Skeletal muscle tissue (tissue), 4 donors: Measurements from ENCODE around the gene NDUFS3. TPM values are rescaled to one million over a fixed set of nuclear protein-coding genes. Genes with fewer than 3 reads are reported as not detected.
"Not testable (repeated sequence)": the region's sequence is repeated elsewhere in the genome, so short reads cannot be mapped to it uniquely, and the experiment has no call there.

Source experiments
- H3K27ac ChIP-seq: one replicate; pipeline ENCODE4 v1.7.0; 2013; ENCODE audit warnings: mild to moderate bottlenecking, low read depth, low read length, inconsistent platforms
- H3K27me3 ChIP-seq, 3 donors: one replicate each; pipeline ENCODE4 v1.7.0; 2013; ENCODE audit warnings: low read length in 3 of 3; ENCODE audit not compliant: control insufficient read depth in 3 of 3, insufficient read depth in 3 of 3
- H3K36me3 ChIP-seq, 3 donors: one replicate each; pipeline ENCODE4 v1.7.0; 2013; ENCODE audit warnings: low read length in 3 of 3; ENCODE audit not compliant: control insufficient read depth in 3 of 3, insufficient read depth in 3 of 3
- H3K4me1 ChIP-seq, 3 donors: one replicate each; pipeline ENCODE4 v1.7.0; 2013; ENCODE audit warnings: low read length in 3 of 3, mild to moderate bottlenecking in 3 of 3; ENCODE audit not compliant: control insufficient read depth in 3 of 3, insufficient read depth in 3 of 3
- H3K4me3 ChIP-seq, 3 donors: one replicate each; pipeline ENCODE4 v1.7.0; 2013; ENCODE audit warnings: low read length in 3 of 3
- H3K9ac ChIP-seq, 3 donors: one replicate each; pipeline ENCODE4 v1.7.0; 2013; ENCODE audit warnings: low read length in 3 of 3, mild to moderate bottlenecking in 3 of 3, moderate library complexity in 2 of 3, low read depth in 1 of 3
- H3K9me3 ChIP-seq, 3 donors: one replicate each; pipeline ENCODE4 v1.7.0; 2013; ENCODE audit warnings: low read length in 3 of 3; ENCODE audit not compliant: control insufficient read depth in 3 of 3
- total RNA-seq: library from RNA; depleted of rRNA; stranded (reverse); fragments of >200 nt; gene quantifications from one replicate; pipeline ENCODE4 v1.2.3, GENCODE V29; 2014
- donor health status: Osteomylitis.

NDUFS3 gene
- 95.5 TPM for total RNA-seq

GRCh38 chr11:47578524-47579494 lies at the start of gene NDUFS3, which contains the start of gene KBTBD4:
Gene NDUFS3, plus strand, starts transcription at chr11:47579074. Its CDS starts 18 bp downstream, at chr11:47579092.
Gene KBTBD4, minus strand, starts transcription at chr11:47578970. Its CDS starts 19 bp downstream, at chr11:47578951.
- H3K27me3 ChIP-seq = no peaks in the 10 kb centered on the region
- H3K36me3 ChIP-seq = peaks cover 54 to 59% (median 58%) of the 10 kb centered on the region in 3 donors
- no peaks in the 10 kb centered on the region for H3K9me3 ChIP-seq
- peak within 1 kb of the TSS; percentile 82 to 97 (median 97) for H3K4me3 ChIP-seq
- peak within 1 kb of the TSS; percentile 85 to 99 (median 89) for H3K9ac ChIP-seq
- H3K27ac ChIP-seq = peak within 1 kb of the TSS; percentile 84
- H3K4me1 ChIP-seq = peaks cover 27 to 39% (median 28%) of the 10 kb centered on the region in 3 donors

DNA sequence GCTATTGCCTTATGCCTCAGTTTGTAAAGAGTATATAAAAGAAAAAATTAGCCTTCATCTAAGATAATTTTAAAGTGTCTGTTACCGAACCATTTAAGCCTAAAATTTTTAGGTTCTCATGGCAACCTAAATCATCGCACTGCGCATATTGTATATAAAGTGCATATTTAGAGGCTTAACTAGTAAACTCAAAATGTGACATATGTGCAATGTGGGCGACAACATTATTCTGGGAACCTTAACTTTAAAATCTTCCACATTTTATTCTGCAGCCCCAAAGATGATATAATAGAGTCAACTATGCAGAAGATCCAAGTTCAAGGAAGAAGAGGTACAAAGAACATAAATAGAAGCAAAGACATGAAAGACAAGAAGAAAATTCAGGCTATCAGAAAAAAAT lies 48.9 kb upstream of the NDUFS3 start:
- H3K9ac ChIP-seq = no peak overlapping the region
- no peaks in the 10 kb centered on the region for H3K27me3 ChIP-seq
- H3K36me3 ChIP-seq = no peaks in the 10 kb centered on the region
- peaks cover 16 to 28% (median 25%) of the 10 kb centered on the region in 3 donors for H3K4me1 ChIP-seq
- no peak overlapping the region for H3K27ac ChIP-seq
- H3K9me3 ChIP-seq = no peaks in the 10 kb centered on the region
- no peak overlapping the region for H3K4me3 ChIP-seq

DNA sequence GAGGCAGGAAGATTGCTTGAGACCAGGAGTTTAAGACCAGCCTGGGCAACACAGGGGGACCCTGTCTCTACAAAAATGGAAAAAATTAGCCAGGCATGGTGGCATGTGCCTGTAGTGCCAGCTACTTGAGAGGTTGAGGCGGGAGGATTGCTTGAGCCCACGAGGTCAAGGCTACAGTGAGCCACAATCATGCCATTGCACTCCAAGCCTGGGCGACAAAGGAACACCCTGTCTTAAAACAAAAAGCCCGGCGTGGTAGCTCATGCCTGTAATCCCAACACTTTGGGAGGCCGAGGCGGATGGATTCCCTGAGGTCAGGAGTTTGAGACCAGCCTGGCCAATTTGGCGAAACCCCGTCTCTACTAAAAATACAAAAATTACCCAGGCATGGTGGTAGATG lies 48.2 kb upstream of the NDUFS3 start:
- H3K9ac ChIP-seq, H3K4me3 ChIP-seq, H3K27ac ChIP-seq, H3K9me3 ChIP-seq, H3K36me3 ChIP-seq, H3K27me3 ChIP-seq: not testable (repeated sequence)
- H3K4me1 ChIP-seq = peaks cover 10 to 21% (median 19%) of the 10 kb centered on the region in 3 donors

GRCh38 chr11:47531666-47532065 lies 47.2 kb upstream of the NDUFS3 start:
- H3K4me1 ChIP-seq = peaks cover 7 to 23% (median 17%) of the 10 kb centered on the region in 3 donors
- H3K9me3 ChIP-seq = no peaks in the 10 kb centered on the region
- no peak overlapping the region for H3K27ac ChIP-seq
- no peak overlapping the region for H3K4me3 ChIP-seq
- no peaks in the 10 kb centered on the region for H3K36me3 ChIP-seq
- no peak overlapping the region for H3K9ac ChIP-seq
- no peaks in the 10 kb centered on the region for H3K27me3 ChIP-seq

- Histone ChIP-seq H3K4me3 (no peak overlapping the region), H3K36me3 (no peaks in the 10 kb centered on the region), H3K27ac (no peak overlapping the region), H3K9me3 (no peaks in the 10 kb centered on the region), H3K27me3 (no peaks in the 10 kb centered on the region), H3K9ac (peak overlapping the region in 1 of 3 donors; percentile 25), H3K4me1 (peaks cover 7 to 30% (median 15%) of the 10 kb centered on the region in 3 donors)
These were observed 46.2 kb upstream of the NDUFS3 start for GRCh38 chr11:47532597-47533213.

DNA sequence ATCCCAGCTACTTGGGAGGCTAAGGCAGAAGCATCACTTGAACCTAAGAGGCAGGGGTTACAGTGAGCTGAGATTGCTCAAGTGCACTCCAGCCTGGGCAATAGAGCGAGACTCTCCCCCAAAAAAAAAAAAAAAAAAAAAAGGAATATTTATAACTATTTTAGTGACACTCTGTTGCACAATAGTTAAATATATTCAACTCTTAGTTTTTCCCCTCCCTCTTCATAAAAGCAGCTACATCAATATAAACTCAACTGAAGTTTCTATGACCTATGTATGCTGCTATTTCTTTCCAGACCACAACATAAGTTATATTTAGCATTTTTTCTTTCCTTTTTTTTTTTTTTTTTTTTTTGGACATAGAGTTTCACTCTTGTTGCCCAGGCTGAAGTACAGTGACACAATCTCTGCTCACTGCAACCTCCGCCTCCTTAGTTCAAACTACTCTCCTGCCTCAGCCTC lies 45.2 kb upstream of the NDUFS3 start:
- no peaks in the 10 kb centered on the region for H3K9me3 ChIP-seq
- no peaks in the 10 kb centered on the region for H3K27me3 ChIP-seq
- peaks cover 7 to 30% (median 15%) of the 10 kb centered on the region in 3 donors for H3K4me1 ChIP-seq
- no peaks in the 10 kb centered on the region for H3K36me3 ChIP-seq
- H3K4me3 ChIP-seq = no peak overlapping the region
- H3K27ac ChIP-seq = no peak overlapping the region
- no peak overlapping the region for H3K9ac ChIP-seq

GRCh38 chr11:47534704-47535251 lies 44.1 kb upstream of the NDUFS3 start:
- H3K4me1 ChIP-seq = peaks cover 13 to 37% (median 22%) of the 10 kb centered on the region in 3 donors
- H3K27ac ChIP-seq = no peak overlapping the region
- no peak overlapping the region for H3K4me3 ChIP-seq

DNA sequence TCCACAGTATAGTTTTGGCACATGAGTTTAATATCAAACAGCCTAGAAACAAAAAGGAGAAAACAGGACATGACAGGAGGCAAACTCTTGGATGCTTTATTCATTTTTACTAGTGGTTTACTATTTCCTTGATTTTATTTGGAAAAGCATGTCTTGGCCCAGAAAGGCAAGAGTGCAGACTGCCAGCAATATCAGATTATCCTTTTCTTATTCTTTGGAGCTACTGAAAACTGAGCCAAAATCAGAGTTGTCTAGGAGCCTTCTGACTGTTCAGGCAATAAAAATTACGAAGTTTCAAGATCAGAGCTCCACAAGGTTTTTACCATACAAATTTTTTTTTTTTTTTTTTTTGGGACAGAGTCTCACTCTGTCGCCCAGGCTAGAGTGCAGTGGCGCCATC lies 42.0 kb upstream of the NDUFS3 start:
- no peak overlapping the region for H3K4me3 ChIP-seq
- H3K36me3 ChIP-seq = no peaks in the 10 kb centered on the region
- H3K27me3 ChIP-seq = no peaks in the 10 kb centered on the region
- H3K27ac ChIP-seq = no peak overlapping the region
- H3K9me3 ChIP-seq = no peaks in the 10 kb centered on the region
- peaks cover 27 to 40% (median 30%) of the 10 kb centered on the region in 3 donors for H3K4me1 ChIP-seq
- no peak overlapping the region for H3K9ac ChIP-seq

More at GRCh38 chr11:47534704-47535251, 44.1 kb upstream of the NDUFS3 start:
- Histone ChIP-seq H3K9me3 (no peaks in the 10 kb centered on the region), H3K36me3 (no peaks in the 10 kb centered on the region), H3K27me3 (no peaks in the 10 kb centered on the region), H3K9ac (no peak overlapping the region)

DNA sequence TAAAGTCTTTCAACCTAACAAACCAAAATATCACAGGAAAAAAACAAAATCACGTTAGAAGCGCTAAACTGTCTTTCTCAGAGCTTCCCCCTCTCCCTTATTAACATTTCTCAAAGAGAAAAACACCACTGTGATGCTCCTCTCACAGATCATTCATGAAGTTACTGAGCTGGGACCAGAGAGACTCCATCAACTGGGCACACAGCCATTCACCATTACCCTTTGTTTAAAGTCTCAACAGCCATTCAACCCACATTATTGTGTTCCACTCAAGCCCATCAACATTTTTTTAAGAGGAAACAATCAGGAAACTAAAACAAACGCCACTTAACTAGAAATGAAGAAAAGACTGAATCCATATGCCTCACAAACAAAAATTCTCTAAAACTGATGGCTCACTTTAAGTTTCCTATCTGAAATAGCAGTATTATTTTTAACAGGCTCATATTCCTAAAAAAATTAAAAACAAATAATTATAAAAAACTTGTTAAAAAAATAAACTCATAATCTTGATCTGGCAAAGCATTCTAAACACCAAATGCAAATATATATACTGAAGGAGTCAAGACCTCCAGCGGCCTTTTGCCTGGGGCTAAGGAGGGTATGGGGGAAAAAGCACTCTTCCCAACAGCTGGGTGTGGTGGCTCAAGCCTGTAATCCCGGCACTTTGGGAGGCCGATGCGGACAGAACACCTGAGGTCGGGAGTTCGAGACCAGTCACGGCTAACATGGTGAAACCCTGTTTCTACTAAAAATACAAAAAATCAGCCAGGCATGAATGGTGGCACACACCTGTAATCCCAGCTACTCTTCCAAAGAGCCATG lies 39.9 kb upstream of the NDUFS3 start:
- no peak overlapping the region for H3K9ac ChIP-seq
- no peak overlapping the region for H3K4me3 ChIP-seq
- no peaks in the 10 kb centered on the region for H3K36me3 ChIP-seq
- H3K27ac ChIP-seq = no peak overlapping the region
- peaks cover 26 to 31% (median 27%) of the 10 kb centered on the region in 3 donors for H3K4me1 ChIP-seq
- no peaks in the 10 kb centered on the region for H3K9me3 ChIP-seq
- H3K27me3 ChIP-seq = no peaks in the 10 kb centered on the region
